ENCODE results near the gene ADAM15.

Gene ADAM15

GRCh38 chr1:155004352-155005075, 46.6 kb upstream of the ADAM15 start:
- DNase-seq (ENCODE audit: low spot score), result no peak

DNA sequence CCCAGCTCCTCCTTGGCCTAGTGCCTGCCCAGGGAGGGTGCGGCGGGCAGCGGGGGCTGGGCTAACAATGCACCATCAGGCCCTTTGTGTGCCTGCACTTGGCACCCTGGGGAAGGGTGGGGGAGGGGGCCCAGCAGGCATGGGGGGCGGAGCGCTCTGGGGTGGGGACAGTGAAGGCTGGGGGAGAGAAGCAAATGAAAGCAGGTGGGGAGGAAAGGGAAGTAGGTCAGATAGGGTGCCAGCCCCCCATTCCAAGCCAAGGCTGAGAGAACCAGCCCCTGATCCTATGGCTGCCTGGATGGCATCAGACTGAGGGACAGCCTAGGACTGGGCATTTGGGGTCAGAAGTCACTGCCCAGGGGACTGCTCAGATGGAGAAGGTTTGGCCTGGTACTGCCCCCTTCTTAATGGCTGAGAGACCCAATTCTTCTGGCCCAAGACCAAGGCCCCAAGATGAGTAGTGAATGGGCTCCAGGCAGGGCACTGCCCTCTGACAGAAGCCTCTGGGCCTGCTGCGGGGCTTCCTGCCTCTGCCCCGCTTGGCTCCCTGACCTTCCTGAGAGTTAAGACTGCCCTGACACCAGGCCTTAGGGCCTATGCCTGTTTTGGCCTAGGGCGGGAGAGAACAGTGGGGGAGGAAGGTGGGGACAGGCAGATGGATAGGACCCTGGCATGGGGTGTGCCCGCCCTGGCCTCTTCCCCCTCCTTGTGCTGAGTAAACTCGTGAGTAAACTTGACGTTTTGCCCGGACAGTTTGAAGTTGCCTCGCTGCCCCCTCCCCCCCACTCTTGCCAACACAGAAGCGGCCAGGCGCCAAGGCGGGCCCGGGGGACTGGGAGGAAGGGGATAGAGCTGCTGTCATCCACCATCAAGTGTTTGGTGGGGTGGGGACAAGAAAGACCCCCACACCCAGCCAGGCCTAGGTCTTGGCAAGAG, 45.8 kb upstream of the ADAM15 start:
- DNase-seq (ENCODE audit: low spot score), result no peak
- TF ChIP-seq CTCF (IDR thresholded peaks at IDR 0.05; ENCODE audit: extremely low read depth, missing control alignments), result no peak

More at GRCh38 chr1:155004352-155005075, 46.6 kb upstream of the ADAM15 start:
- TF ChIP-seq CTCF (IDR thresholded peaks at IDR 0.05; ENCODE audit: extremely low read depth, missing control alignments), result no peak

DNA sequence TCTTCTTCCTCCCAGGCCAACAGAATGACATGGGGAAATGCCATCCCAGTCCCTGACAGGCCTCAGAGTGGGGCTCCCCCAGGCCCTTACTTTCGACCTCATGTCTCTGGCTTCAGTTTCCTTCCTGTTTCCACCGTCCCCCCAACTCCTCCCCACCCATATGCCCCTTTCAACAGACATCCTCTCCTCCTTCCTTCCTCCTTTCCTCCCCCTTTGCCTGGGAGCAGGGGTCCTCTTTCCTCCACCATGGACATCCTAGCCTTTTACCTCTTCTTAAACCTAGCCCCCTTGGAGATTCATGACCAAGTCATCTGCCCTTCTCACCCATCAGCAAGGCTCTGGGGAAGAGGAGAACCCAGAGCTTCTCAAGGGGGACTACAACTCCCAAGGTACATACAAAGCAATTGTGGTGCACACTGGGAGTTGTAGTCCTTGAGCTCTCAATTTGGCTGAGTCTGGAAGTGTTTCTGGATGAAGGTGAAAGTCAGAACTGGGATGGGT, 44.5 kb upstream of the ADAM15 start:
- no peak for DNase-seq (ENCODE audit: low spot score)
- no peak for TF ChIP-seq CTCF (IDR thresholded peaks at IDR 0.05; ENCODE audit: extremely low read depth, missing control alignments)

GRCh38 chr1:155007251-155007828, 43.8 kb upstream of the ADAM15 start:
- TF ChIP-seq CTCF (IDR thresholded peaks at IDR 0.05; ENCODE audit: extremely low read depth, missing control alignments), result no peak
- DNase-seq (ENCODE audit: low spot score), result no peak

DNA sequence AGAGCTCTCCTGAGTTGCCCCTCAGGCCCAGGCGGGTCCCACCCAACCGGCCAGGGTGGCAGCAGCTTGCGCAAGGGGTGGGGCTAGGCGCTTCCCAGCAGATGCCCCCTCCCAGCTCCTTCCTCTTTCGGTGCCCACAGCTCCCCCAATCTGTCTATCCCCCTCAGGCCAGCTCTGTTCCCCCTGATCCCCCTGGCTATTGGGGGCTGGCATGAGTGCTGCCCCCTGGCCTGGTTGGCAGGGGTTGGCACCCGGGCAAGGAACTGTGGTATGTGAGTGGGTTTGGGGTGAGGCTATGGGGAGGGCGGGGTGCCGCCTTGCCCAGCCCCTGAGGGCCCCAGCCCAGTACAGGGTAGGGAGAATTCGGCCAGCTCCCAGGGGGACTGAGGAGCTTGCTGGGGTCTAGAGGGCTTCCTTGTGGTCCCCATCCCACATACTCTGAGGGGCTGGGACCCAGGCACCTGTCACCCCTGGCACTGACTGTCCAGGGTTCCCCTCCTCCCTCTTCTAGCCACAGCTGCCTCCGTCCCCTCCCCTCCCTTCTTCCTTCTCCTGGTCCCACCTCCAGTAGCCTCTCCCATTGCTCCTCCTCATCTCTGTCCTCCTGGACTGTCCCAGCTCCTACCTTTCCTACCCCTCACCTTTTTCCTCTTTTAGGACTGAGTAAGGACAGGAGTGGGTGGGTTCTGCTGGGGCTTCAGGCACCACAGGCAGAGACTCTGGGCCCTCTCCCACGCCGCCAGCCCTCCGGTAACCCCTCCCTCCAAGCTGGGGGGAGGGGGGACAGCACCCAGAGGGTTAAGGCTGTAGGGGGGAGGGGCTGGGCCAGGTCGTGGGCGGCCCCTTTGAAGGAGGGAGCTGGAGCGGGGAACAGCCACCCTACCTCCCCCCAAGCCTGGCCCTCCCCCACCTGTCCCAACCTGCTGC, 42.8 kb upstream of the ADAM15 start:
- no peak for DNase-seq (ENCODE audit: low spot score)
- TF ChIP-seq CTCF (IDR thresholded peaks at IDR 0.05; ENCODE audit: extremely low read depth, missing control alignments), result no peak

GRCh38 chr1:155009221-155009711, 41.9 kb upstream of the ADAM15 start:
- no peak for DNase-seq (ENCODE audit: low spot score)
- no peak for TF ChIP-seq CTCF (IDR thresholded peaks at IDR 0.05; ENCODE audit: extremely low read depth, missing control alignments)
